Measurements from ENCODE around the gene GULP1. TPM values are rescaled to one million over a fixed set of nuclear protein-coding genes. Genes with fewer than 3 reads are reported as not detected.

GULP1 gene
- total and polyA plus RNA-seq, 2 of the 4 experiments (the other 2 are of a cell fraction): 24.4 to 40.1 TPM

- no peak overlapping the region for H4K8ac ChIP-seq (ENCODE audit: low read depth in 2 of 2, low read length in 2 of 2)
- no peaks in the 10 kb centered on the region; the same call in 1 of the 2 replicates for H3K4me1 ChIP-seq (ENCODE audit: control insufficient read depth, insufficient read depth, low read length)
- no peaks in the 10 kb centered on the region for H3K36me3 ChIP-seq (ENCODE audit: control insufficient read depth, insufficient read depth, low read length)
- no peak overlapping the region for H2AK9ac ChIP-seq (replicated peaks; ENCODE audit: low read depth, low read length, poor library complexity)
- CTCF ChIA-PET: no interaction called here
- H3K14ac ChIP-seq (replicated peaks; ENCODE audit: low read depth, low read length): no peak overlapping the region
- no peak overlapping the region for H3K9ac ChIP-seq (ENCODE audit: low read depth, low read length)
- H3K4ac ChIP-seq (ENCODE audit: low read depth, low read length): no peak overlapping the region
- no peak overlapping the region for H3K18ac ChIP-seq (ENCODE audit: low read depth, low read length)
- H2BK120ac ChIP-seq (ENCODE audit: low read depth, low read length): no peak overlapping the region
- no peak overlapping the region; the same call in 1 of the 2 replicates for H3K4me2 ChIP-seq (ENCODE audit: low read depth, low read length)
- intact Hi-C loops (cut with micrococcal nuclease) (no loop called here), dilution Hi-C loops (cut with HindIII; ENCODE audit: low sequenced_read_pairs, unreplicated experiment) (no loop called here), in situ Hi-C loops (cut with MboI; ENCODE audit: low sequenced_read_pairs) (no loop called here)
- H2AFZ ChIP-seq (replicated peaks; ENCODE audit: low read length, poor library complexity): no peak overlapping the region
- POLR2A ChIA-PET (ENCODE audit: unreplicated experiment): no interaction called here
- 0 out of 2 replicates have a peak, but pooled peaks cover 3% of the 10 kb centered on the region for H3K9me1 ChIP-seq (ENCODE audit: insufficient read depth, low read length)
- no peak overlapping the region for H4K5ac ChIP-seq (ENCODE audit: low read depth, low read length)
- H2AK5ac ChIP-seq (ENCODE audit: low read depth, low read length): no peak overlapping the region
- H2BK5ac ChIP-seq (ENCODE audit: low read depth, low read length, poor library complexity, severe bottlenecking): peak overlapping the region; percentile 19
- H3K27me3 ChIP-seq (ENCODE audit: control insufficient read depth, insufficient read depth, low read length): no peaks in the 10 kb centered on the region
- H2BK20ac ChIP-seq (ENCODE audit: low read depth, low read length): no peak overlapping the region
- BruUV-seq (replicated peaks): no TSS peak
- H2BK15ac ChIP-seq (ENCODE audit: low read depth, low read length): no peak overlapping the region
- H3K56ac ChIP-seq (ENCODE audit: extremely low read depth, insufficient read depth, low read length): no peak overlapping the region
- WGBS, 2 experiments (ENCODE audit: extremely low coverage in 2 of 2, insufficient read length in 1 of 2): no CpG with 5 or more reads among the region's 2 CpGs
- no peak overlapping the region for H3K23ac ChIP-seq (ENCODE audit: low read depth, low read length)
- DNase-seq (peak; percentile 54), ATAC-seq (ENCODE audit: low read depth) (peak; percentile 51; the same call in 1 of the 2 replicates)
- H4K91ac ChIP-seq (ENCODE audit: insufficient read depth, low read depth, low read length): no peak overlapping the region
- H3K9me3 ChIP-seq (ENCODE audit: control insufficient read depth, insufficient read depth, low read length): no peaks in the 10 kb centered on the region
- peaks cover 0 to 3% of the 10 kb centered on the region in 2 experiments; a peak in 1 of 4 replicates for H3K79me1 ChIP-seq (ENCODE audit: low read depth in 1 of 2, low read length in 2 of 2)
- H4K20me1 ChIP-seq (ENCODE audit: insufficient read depth, low read length): no peaks in the 10 kb centered on the region
- no peak overlapping the region for H3K4me3 ChIP-seq (ENCODE audit: insufficient read depth, low read depth, low read length)
- no peak for TF ChIP-seq RAD21 (IDR thresholded peaks at IDR 0.05; ENCODE audit: low read length)
- H3K27ac ChIP-seq (ENCODE audit: insufficient read depth, low read length): no peak overlapping the region
These were observed 189.8 kb downstream of the GULP1 start for GRCh38 chr2:188481474-188481873.
